GM18951 (cell line): ENCODE data around the gene ASIC4.

ENCODE experiments used
- POLR2A ChIP-seq: IDR thresholded peaks from 4 replicates; pipeline ENCODE4 v1.6.1; 2011; ENCODE audit warnings: mild to moderate bottlenecking; ENCODE audit not compliant: insufficient read length, insufficient read depth; ENCODE audit errors: extremely low read depth
- in situ Hi-C: fragments of 300-500 bp; cut with MboI; formaldehyde crosslinking; loops from one replicate; pipeline ENCODE4 v1.12.0; 2022; ENCODE audit warnings: low sequenced_read_pairs, mixed read lengths, inconsistent platforms; ENCODE audit not compliant: unreplicated experiment

The ASIC4 gene

GRCh38 chr2:219520079-219520478 is 5.8 kb downstream of the ASIC4 start:
- TF ChIP-seq POLR2A = no peak
- in situ Hi-C loops = no loop called here

- in situ Hi-C loops = no loop called here
- no peak for TF ChIP-seq POLR2A
Observed at GRCh38 chr2:219521066-219521880, 7.0 kb downstream of the ASIC4 start.

- in situ Hi-C loops = no loop called here
Observed at GRCh38 chr2:219522111-219523030, 8.1 kb downstream of the ASIC4 start.

GRCh38 chr2:219523031-219523671 is 8.9 kb downstream of the ASIC4 start:
- in situ Hi-C loops = no loop called here
- no peak for TF ChIP-seq POLR2A

More at GRCh38 chr2:219522111-219523030, 8.1 kb downstream of the ASIC4 start:
- no peak for TF ChIP-seq POLR2A

- no peak for TF ChIP-seq POLR2A
- in situ Hi-C loops = no loop called here
Observed at GRCh38 chr2:219524817-219525216, 10.5 kb downstream of the ASIC4 start.

- no peak for TF ChIP-seq POLR2A
- in situ Hi-C loops = no loop called here
Observed at GRCh38 chr2:219525533-219526232, 11.4 kb downstream of the ASIC4 start.

GRCh38 chr2:219526320-219527075 is 12.2 kb downstream of the ASIC4 start:
- no peak for TF ChIP-seq POLR2A
- in situ Hi-C loops = no loop called here

GRCh38 chr2:219527076-219527394 is 12.8 kb downstream of the ASIC4 start:
- no peak for TF ChIP-seq POLR2A
- in situ Hi-C loops = no loop called here

GRCh38 chr2:219527472-219527871 is 13.2 kb downstream of the ASIC4 start:
- no peak for TF ChIP-seq POLR2A
- in situ Hi-C loops = no loop called here

GRCh38 chr2:219530048-219530963 is 16.0 kb downstream of the ASIC4 start:
- no peak for TF ChIP-seq POLR2A
- in situ Hi-C loops = loop anchor here (10.0 kb wide), 1 partner anchor 126 kb away; no protein-coding TSS in a partner anchor
